ENCODE data around the gene POLA2.

- no peak for TF ChIP-seq CTCF (IDR thresholded peaks at IDR 0.05; ENCODE audit: low read depth, low read length)
- TF ChIP-seq POLR2A (IDR thresholded peaks at IDR 0.05; ENCODE audit: extremely low read depth, insufficient read length): no peak
- no peak for TF ChIP-seq MYC (IDR thresholded peaks at IDR 0.05; ENCODE audit: low read depth, low read length)
- TF ChIP-seq MAX (IDR thresholded peaks at IDR 0.05; ENCODE audit: low read depth, low read length): no peak
Measured at GRCh38 chr11:65298131-65298535, 36.4 kb downstream of the POLA2 start.
